GM12892 (cell line): ENCODE data around the gene COL26A1.
"Not testable (repeated sequence)": the region's sequence is repeated elsewhere in the genome, so short reads cannot be mapped to it uniquely, and the experiment has no call there.

ENCODE experiments used
- DNase-seq: peaks from one replicate; pipeline ENCODE4 v3.0.0; 2011; ENCODE audit not compliant: insufficient read length
- FAIRE-seq: peaks from 2 replicates; lab custom pipeline; 2011; peaks lifted over from hg19 to GRCh38; lab: Jason Lieb, UNC
- POLR2A ChIP-seq: IDR thresholded peaks from 2 replicates; pipeline ENCODE4 v1.6.1; 2011; ENCODE audit warnings: low read depth, low read length, control low read depth
- POLR2AphosphoS5 ChIP-seq: IDR thresholded peaks from 2 replicates; pipeline ENCODE4 v1.6.1; 2011; ENCODE audit warnings: low read depth, low read length, control low read depth
- TAF1 ChIP-seq: IDR thresholded peaks from 2 replicates; pipeline ENCODE4 v1.6.1; 2011; ENCODE audit warnings: low read depth, mild to moderate bottlenecking, control low read depth, low read length, borderline replicate concordance

COL26A1 gene

DNA sequence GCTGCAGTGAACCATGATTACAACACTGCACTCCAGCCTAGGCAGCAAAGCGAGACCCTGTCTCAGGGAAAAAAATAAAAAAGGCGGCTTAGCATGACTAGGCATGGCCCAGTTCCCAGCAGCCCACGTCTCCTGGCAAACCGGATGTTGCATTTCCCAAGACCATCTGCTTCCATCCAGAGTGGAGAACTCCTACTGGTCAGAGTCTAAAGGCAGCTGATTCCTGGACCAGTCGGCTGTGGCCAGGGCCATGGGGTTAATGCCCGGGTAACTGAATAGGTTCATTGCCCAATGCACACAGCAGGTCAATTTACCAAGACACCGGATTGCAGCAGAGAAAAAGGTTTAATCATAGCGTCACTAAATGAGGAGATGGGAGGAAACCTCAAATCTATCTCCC is 133.3 kb downstream of the COL26A1 start:
- TF ChIP-seq TAF1: no peak
- no peak for TF ChIP-seq POLR2A
- DNase-seq (no peak), FAIRE-seq (no peak)

DNA sequence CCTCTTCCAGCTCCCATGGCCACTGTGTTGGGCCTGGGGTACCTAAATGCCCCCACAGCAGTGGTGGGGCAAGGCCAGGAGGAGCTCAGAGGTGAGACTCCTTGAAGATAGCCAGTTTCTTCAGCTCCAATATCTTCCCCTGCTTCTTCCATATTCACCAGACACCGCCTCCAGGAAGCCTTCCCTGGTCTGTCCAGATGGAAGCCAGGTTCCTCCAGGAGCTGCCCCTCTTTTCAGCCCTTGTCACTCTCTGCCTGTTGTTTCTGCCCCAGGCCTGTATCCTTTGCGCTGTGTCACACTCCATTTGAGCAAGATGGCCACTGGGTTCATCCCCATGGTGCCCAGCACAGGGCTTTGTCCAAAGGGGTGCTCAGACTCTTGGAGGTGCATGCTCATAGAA is 138.7 kb downstream of the COL26A1 start:
- DNase-seq: no peak
- no peak for FAIRE-seq
- TF ChIP-seq POLR2A (no peak), TAF1 (no peak), POLR2AphosphoS5 (no peak)

DNA sequence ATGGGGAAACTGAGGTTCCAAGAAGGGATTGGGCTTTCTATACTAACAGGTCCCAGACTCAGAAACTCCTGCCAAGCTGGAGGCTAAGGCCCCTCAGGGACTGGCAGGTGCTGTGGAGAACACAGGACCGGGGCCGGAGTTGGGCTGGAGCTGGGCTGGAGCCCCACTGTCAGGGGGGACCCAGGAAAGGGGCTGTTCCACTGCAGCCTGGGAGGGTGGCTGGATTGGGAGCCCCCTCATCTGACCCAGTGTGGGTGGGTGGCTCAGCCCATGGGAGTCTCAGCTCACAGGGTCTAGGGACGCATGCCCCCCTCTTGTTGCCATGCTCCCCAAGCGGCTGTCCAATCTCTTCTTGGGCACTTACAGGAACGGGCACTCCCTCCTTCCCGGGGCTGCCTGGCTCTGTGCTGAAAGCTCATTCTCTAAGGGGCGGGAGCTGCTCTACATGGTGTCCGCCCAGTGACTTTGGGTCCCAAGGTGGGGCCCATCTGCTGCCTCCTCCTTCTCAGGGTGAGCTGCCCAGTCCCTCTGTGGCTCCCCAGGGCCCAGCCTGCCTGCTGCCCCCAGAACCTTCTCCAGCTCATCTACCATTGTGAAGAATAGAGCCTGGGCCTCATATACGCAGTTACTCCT is 139.9 kb downstream of the COL26A1 start:
- FAIRE-seq (no peak), DNase-seq (no peak)
- TF ChIP-seq TAF1: no peak
- TF ChIP-seq POLR2AphosphoS5: no peak
- TF ChIP-seq POLR2A: no peak

DNA sequence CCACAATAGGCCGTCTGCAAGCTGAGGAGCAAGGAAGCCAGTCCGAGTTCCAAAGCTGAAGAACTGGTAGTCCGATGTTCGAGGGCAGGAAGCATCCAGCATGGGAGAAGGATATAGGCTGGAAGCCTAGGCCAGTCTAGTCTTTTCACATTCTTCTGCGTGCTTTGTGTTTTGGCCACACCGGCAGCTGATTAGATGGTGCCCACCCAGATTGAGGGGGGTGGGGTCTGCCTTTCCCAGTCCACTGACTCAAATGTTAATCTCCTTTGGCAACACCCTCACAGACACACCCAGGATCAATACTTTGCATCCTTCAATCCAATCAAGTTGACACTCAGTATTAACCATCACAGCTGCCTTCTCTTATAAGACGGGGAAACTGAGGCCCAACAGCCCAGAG is 142.8 kb downstream of the COL26A1 start:
- FAIRE-seq, DNase-seq: not testable (repeated sequence)

DNA sequence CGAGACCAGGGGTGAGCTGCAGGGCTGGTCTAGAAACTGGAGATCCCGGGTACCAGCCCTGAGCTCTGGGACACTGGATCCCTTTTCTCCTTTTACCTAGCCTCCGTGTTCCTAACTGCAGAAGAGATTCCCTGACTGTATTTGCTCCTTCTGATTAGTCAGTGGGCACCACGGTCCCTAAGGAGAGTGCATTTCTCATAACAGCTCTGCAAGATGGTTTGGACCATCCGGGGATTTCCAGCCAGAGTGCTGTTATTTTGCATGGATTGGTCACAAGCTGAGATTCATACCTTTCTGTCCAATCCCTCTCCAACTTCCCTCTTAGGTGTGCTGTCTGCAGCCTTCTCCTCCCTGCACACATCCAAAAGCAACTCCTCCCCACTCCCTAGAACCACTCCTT is 143.9 kb downstream of the COL26A1 start:
- no peak for TF ChIP-seq TAF1
- TF ChIP-seq POLR2A: no peak
- TF ChIP-seq POLR2AphosphoS5: no peak
- FAIRE-seq (no peak), DNase-seq (no peak)

DNA sequence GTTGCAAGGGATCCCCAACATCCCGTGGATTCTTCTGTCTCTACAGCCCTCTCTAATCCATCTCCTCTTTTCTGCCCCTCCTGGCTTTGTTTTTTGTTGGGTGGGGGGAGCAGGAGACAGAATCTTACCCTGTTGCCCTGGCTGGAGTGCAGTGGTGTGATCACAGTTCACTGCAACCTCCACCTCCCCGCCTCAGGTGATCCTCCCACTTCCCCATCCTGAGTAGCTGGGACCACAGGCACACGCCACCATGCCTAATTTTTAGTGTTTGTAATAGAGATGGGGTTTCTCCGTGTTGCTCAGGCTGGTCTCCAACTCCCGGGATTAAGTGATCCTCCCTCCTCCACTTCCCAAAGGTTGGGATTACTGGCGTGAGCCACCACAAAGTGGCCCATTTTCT is 144.7 kb downstream of the COL26A1 start:
- no peak for FAIRE-seq
- DNase-seq: no peak

DNA sequence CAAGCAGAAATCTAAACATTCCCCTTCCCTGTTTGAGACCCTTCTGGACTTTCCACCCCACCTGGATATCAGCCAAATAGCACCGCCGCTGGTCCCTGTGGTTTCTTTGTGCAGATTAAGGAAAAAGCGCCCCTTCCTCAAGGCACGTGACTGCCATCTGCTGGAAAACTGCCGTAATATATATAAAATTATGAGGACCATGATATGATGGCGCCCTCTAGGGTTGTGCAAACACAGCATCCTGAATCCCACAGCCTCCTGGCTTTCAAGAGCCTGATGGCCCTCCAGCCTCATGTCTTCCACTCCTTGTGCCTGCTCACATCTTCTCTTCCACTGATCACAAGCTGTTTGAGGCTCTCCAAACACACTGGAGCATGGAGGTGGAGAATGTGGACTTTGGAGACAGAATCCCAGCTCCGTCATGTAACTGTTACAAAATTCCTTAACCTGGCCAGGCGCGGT is 145.1 kb downstream of the COL26A1 start:
- DNase-seq (no peak), FAIRE-seq (no peak)
- TF ChIP-seq TAF1 (no peak), POLR2AphosphoS5 (no peak), POLR2A (no peak)

More for the DNA sequence above, 144.7 kb downstream of the COL26A1 start:
- TF ChIP-seq TAF1 (no peak), POLR2A (no peak)

DNA sequence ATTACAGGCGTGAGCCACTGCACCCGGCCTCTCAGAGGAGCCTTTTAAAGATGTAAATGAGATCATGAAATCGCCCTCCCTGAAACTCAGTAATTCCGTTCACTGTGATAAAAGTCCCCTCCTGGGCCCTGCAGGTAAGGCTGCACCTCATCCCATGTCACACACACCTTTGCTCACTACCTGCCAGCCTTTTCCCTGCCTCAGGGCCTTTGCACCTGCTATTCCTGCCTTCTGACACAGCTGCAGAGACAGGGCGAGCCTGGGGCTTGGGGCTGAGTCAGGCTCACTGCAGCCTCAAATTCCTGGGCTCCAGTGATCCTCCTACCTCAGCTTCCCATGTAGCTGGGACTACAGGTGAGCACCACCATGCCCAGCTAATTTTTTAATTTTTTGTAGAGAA is 147.6 kb downstream of the COL26A1 start:
- DNase-seq: no peak
- TF ChIP-seq POLR2A (no peak), POLR2AphosphoS5 (no peak), TAF1 (no peak)
- no peak for FAIRE-seq

DNA sequence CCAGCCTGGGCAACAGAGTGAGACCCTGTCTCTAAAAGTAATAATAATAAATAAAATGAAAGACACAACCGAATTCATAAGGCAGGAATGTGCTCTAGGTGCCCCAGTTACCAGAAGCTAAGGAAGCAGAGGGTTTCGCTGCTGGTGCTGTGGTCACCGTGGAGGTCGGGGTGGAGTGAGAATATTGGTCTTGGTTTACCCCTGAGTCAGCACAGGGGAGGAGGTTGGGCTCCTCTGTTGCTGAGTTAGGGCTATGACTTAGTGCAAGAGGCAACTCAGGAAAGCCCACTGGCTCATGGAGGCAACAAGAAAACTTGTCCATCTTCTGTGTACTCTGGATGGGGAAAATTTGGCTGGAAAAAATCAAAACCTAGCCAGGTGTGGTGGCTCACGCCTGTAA is 149.3 kb downstream of the COL26A1 start:
- FAIRE-seq (no peak), DNase-seq (no peak)
- TF ChIP-seq POLR2AphosphoS5 (no peak), TAF1 (no peak), POLR2A (no peak)

DNA sequence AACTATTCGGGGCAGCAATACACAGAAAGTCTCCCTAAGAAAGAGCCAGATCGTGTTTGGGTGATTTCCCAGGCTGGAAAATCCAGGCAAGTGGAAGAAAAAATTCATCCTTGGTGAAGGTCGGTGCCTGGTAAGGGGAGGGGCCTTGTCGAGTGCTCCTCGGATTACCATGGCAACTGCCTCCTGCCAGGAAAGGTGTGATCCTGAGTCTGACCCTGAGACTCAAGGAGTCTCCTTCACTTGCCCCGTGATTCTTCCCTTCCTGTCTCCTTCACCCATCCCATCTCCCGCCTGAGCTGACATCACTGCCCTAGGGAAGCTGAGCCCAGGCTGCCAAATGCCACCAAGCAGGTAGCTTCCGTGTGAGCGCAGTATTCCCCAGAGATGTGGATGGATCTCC is 154.2 kb downstream of the COL26A1 start:
- TF ChIP-seq POLR2AphosphoS5 (no peak), POLR2A (no peak)
- FAIRE-seq (no peak), DNase-seq (no peak)

DNA sequence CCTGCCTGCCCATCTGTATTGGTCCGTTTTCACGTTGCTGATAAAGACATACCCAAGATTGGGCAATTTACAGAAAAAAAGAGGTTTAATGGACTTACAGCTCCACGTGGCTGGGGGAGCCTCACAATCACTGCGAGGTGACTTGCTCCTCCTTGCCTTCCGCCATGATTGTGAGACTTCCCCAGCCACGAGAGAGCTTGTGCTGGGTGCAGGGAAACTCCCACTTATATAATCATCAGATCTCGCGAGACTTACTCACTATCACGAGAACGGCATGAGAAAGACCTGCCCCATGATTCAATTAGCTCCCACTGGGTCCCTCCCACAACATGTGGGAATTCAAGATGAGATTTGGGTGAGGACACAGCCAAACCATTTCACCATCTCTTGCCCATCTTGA is 154.6 kb downstream of the COL26A1 start:
- FAIRE-seq (no peak), DNase-seq (no peak)
- TF ChIP-seq POLR2A: no peak
- no peak for TF ChIP-seq POLR2AphosphoS5
- no peak for TF ChIP-seq TAF1

DNA sequence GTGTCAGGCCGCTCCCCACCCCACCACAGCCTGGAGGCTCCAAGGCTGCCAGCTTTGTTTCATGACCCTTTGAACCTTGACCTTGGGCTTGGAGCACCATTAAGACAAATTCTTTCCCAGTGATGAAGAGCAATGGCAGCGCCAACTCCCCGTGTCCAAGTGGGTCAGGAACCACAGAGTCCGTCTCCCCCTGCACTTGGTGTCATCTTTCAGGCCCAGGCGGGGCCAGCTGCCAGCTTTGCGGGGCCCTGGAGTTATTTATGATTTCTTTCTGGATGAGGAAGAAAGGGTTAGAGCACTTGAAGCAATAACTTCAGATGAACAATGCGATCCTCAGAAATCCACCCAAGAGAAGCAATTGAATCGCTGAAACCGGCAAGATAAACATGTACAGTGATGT is 155.7 kb downstream of the COL26A1 start:
- DNase-seq (no peak), FAIRE-seq (no peak)
- TF ChIP-seq TAF1 (no peak), POLR2AphosphoS5 (no peak), POLR2A (no peak)

DNA sequence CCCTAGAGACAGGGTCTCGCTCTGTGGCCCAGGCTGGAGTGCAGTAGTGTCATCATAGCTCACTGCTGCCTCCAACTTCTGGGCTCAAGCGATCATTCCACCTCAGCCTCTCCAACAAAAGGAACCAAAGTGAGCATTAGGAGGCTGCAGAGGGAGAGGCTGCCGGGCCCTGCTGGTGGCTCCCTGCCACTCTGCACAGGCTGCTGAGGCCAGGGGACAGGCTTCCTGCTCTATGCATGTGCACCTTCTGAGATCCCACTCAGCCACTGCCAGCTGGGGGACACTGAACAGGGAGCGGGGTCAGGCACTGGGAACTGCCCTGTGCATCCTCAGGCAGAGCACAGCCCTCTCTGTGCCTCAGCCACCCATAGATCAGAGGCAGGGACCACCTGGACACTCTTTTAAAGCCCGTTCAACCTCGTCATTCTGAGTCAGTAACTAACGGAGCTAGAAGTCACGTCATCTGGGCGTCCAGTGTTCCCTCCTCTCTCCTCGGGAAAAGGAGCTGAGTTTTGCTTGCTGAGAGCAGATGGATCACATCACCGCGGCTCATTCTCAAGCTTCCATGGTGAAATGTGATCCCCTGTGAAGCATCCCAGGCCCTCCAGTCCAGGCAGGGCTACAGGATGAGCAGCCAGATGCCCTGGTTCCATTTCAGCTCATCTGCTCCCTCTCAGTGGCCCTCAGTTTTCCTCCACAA is 156.8 kb downstream of the COL26A1 start:
- no peak for DNase-seq
- FAIRE-seq: no peak
- TF ChIP-seq TAF1: no peak
- TF ChIP-seq POLR2A: no peak
- no peak for TF ChIP-seq POLR2AphosphoS5
